Cardiac septum (tissue), 1 donor: ENCODE results near the gene ILRUN. TPM values are rescaled to one million over a fixed set of nuclear protein-coding genes. Genes with fewer than 3 reads are reported as not detected.
"Not testable (repeated sequence)": the region's sequence is repeated elsewhere in the genome, so short reads cannot be mapped to it uniquely, and the experiment has no call there.

Experiments
- DNase-seq: peaks from one replicate; pipeline ENCODE4 v3.0.0-alpha.2; 2020; ENCODE audit warnings: low spot score
- intact Hi-C: fragments of 100-400 bp; cut with DNase I; formaldehyde crosslinking; loops from one replicate; pipeline ENCODE4 v1.14.0; 2022
- long read RNA-seq: library from polyadenylated mRNA; unstranded; transcript quantifications from one replicate; pipeline ENCODE4 v2.0.0, GENCODE V29; 2021
- total RNA-seq: library from RNA; stranded (reverse); fragmentation: NEBNext Ultra II Directional; extraction: Animal tissue kit (Norgen Biotek cat#: 25700); gene quantifications from one replicate; pipeline ENCODE4 v1.2.1, GENCODE V29; 2021
- donor health status: DM: no; HTN: no; CAD: no.

ILRUN gene
- 104 TPM for total RNA-seq
- long read RNA-seq, full-length matches to known transcripts = 30 of 84 reads
- long read RNA-seq, partial matches to known transcripts = 8 of 84 reads
- long read RNA-seq, other reads (novel, unspliced or antisense) = 46 of 84 reads

DNA sequence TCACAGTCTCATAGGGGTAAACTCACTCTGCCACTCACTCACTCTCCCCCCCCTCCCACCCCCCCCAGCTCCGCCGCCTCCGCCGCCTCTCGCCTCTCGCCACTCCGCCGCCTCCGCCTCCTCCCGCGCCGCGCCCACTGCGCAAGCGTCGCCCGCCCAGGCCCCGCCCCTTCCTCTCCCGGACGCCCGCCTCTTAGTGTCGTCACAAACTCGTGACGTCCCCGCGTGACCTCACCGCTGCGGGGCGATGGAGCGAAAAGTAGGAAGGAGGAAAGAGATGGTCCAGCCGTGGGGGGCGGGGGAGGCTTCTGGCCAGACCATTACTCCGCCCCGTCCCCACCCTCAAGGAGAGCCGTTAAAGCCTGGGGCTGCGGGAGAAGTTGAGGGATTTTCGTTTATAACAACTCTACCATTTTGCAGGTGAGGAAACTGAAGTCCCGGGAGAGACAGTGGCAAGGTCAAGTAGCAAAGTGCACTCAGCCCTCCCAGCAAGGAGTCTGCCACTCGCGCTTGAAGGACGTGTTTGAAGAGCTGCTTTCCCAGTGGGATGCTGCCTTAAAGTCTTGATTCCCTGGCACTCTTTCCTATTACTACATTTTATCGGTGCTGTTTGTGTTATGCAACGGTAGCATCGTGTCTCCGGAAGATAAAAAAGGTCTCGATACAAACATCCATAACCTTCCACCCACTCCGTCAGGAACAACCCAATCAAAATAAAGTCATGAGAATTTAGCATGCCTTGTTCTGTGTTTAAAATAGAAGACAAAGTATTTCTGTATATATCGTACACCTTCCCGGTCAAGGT is at the start of gene ILRUN:
Gene ILRUN (minus strand): TSS at position 29 of the 805 bp plus-strand sequence. CDS start 164 bp downstream, outside the sequence.
- intact Hi-C loops = loop anchor here (5.0 kb wide), 2 partner anchors 40 to 60 kb away; partner anchors contain the start of gene SNRPC
- DNase-seq = peak; percentile 99

DNA sequence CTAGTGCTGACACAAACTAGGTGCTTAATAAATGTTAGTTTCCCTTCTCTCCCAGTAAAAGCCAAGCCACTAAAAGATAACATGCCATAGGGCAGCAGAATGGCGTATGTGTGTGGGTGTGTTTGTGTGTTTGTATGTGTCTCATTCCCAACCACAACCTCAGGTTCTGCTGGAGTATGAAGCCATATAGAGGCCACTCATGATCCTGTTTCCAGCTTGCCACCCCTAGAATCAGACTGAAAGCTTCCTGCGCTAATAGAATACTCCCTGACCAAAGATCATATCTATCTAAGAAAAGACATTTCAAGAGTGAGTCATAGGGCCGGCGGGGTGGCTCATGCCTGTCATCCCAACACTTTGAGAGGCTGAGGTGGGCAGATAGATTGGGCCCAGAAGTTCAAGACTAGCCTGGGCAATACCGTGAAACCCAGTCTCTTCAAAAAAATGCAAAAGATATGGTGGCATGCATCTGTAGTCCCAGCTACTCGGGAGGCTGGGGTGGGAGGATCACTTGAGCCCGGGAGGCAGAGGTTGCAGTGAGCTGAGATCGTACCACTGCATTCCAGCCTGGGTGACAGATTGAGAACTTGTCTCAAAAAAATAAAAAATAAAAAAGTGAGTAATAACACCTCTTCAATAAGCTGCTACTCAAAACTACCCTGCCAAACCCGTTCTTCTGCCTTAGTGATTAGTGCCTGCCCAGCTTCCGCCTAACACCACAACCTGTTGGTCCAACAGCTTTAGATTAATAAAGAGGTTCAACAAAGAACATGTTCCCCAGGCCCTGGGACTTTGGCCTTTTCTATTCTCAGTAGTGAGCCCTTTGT is 48.9 kb upstream of the ILRUN start:
- DNase-seq = no peak
- intact Hi-C loops = no loop called here

DNA sequence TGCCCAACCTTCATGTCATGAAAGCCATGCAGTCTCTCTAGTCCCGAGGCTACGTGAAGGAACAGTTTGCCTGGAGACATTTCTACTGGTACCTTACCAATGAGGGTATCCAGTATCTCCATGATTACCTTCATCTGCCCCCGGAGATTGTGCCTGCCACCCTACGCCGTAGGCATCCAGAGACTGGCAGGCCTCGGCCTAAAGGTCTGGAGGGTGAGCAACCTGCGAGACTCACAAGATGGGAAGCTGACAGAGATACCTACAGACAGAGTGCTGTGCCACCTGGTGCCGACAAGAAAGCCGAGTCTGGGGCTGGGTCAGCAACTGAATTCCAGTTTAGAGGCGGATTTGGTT is 47.7 kb upstream of the ILRUN start:
- intact Hi-C loops, DNase-seq: not testable (repeated sequence)

DNA sequence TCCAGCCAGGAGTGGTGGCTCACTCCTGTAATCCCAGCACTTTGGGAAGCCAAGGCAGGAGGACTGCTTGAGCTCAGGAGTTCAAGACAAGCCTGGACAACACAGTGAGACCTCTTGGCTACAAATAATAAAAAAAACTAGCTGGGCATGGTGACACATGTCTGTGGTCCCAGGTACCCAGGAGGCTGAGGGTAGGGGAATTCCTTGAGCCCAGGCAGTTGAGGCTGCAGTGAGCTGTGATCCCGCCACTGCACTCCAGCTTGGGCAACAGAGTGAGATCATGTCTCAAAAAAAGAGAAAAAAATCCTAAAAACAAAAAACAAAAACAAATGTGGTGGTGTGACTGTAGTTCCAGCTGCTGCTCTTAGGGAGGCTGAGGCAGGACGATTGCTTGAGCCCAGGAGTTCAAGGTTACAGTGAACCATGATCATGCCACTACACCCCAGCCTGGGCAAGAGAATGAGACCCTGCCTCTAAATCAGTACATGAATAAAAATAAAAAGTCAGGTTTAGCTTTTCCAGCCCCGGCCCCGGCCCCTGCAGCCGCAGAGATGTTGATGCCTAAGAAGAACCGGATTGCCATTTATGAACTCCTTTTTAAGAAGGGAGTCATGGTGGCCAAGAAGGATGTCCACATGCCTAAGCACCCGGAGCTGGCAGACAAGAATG is 47.2 kb upstream of the ILRUN start:
- intact Hi-C loops = no loop called here
- no peak for DNase-seq

DNA sequence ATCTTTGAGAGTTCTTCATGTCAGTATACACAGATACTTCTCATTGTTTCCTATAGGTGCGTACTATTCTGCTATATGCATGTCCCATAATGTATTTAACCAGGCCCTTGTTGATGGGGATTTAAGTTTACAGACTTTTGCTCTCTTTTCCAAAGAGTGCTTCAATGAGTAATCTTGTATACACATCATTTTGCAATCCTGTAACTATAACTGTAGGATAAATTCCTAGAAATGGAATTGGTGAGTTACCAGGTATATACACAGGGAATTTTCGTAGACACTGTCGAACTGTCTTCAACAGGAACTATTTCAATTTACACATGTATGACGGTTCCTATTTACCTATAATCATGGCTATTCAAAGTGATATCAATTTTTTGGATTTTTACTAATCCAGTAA is 45.5 kb upstream of the ILRUN start:
- no peak for DNase-seq
- intact Hi-C loops = no loop called here

DNA sequence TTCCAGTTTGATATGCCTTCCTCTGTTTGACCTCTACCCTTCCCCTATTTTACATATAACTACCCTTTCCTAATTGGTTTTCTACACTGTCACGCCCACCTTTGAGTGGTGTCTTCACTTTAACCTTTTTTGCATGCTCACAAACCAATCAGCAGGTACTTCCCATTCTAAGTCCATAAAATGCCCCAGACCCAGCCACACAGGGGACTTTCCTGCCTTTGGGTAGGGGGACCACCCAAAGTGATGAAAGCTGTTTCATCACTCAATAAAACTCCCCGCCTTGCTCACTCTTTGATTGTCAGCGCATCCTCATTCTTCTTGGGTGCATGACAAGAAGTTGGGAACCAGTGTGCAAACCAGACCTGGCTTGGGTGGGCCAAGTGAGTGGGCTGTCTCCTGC is 40.3 kb upstream of the ILRUN start:
- DNase-seq = no peak
- intact Hi-C loops = no loop called here

DNA sequence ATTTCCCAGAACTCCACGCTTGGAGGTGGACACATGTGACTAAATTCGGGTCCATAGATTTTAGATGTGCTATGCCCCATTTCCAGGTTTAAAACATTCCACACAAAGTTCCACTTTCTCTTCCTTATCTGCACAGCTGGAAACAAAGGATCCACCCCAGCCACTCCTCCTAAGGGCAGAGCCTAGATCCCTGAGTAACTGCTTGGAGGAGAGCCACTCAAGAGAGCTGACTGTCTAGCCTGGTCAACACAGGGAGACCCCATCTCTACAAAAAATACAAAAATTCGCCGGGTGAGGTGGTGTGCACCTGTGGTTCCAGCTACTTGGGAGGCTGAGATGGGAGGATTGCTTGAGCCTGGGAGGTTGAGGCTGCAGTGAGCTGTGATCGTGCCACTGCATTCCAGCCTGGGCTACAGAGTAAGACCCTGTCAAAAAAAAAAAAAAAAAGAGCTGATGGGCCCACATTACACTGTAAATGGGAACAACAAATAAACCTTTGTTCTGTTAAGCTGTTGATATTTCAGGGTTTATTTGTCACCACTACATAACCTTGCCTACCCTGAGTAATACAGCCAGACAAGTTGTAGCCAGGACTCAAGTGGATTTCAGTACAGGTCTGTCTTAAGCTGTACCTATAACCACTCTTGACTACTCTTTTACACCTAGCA is 35.0 kb upstream of the ILRUN start:
- intact Hi-C loops = no loop called here
- DNase-seq = no peak

DNA sequence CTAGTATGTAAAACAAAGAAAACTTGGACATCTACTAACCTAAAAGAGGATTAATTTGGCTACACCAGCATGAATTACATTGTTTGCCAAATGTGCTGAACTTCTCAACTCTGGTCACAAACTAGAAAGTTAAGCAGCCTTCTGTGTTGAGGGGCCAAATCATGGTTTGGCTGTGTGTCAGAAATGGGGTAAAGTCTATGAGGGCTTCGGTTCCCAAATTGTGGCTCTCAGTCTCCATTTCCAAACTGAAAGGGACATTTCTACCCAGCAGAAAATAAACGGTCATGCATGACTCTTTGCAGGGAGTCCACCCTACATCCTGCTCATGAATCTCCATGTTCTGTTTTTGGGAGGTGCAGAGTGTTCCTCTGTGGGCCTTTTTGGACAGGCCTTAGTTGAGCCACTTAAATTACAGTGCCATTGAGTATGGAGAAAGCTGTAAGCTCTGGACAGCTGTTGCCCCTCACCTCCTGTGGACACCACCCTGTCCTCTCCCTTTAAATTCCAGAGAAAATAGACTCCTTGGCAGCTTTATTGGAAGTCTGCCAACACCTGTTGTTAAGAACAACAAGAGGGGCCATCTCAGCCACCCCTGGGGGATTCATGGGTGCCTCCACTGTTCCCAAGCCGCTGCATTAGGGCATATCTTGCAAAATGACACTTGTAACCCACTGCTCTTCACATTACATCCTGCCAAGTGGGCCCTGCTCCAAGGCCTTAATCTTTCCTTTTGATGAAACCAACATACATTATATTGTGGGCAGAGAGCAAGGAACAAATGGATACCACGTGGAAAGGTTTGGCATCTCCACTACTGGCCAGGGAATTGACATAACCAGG is 33.3 kb upstream of the ILRUN start:
- DNase-seq = no peak
- intact Hi-C loops = no loop called here

DNA sequence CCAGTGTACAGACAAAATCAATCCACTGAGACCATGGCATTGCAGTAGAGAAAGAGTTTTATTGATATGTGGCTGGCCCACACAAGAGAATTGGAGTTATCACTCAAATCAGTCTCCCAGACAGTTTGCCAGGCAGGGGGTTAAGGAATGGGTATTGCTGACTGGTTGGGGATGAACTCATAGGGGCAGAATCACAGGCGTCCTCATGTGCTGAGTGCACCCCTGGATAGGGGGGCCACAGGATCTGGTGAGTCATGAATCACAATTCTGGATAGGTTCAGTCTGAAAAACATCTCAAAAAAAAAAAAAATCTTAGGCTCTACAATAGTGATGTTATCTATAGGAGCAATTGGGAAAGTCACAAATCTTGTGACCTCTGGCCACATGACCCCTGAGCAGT is 29.5 kb upstream of the ILRUN start:
- no peak for DNase-seq
- intact Hi-C loops = no loop called here

DNA sequence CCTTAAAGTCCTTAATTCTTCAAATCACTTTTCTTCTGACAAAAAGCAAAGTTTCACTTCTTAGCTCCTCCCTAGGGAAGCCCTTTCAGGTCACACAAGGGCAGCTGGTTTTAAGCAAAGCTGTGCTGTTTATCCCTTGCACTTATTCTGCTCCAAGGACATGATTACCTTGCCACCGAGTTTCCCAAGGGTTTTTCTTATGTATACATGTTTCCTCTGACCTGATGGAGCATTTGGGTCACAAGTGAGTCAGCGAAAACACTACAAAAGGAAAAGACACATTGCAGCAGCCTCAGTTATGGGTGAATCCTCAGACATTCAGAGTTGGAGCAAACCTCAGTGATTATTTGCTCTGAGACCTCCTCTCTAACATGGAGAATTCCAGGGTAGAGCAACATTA is 26.6 kb upstream of the ILRUN start:
- DNase-seq = no peak
- intact Hi-C loops = no loop called here

DNA sequence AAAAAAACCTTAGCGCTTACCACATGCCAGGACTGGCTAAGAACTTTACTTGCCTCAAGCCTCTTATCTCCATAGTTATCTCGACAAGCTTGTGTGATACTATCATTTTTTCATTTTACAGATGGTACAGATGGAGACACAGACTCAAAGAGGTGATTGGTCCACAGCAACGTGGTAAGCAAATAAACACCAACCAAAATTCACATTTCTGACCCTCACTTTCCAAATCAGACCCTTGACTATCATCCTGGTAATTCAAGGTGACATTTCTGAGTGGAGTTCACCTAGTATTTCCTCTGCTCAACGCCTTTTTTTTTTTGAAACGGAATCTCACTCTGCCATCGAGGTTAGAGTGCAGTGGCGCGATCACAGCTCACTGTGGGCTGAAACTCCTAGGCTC is 25.9 kb upstream of the ILRUN start:
- no peak for DNase-seq
- intact Hi-C loops = no loop called here

DNA sequence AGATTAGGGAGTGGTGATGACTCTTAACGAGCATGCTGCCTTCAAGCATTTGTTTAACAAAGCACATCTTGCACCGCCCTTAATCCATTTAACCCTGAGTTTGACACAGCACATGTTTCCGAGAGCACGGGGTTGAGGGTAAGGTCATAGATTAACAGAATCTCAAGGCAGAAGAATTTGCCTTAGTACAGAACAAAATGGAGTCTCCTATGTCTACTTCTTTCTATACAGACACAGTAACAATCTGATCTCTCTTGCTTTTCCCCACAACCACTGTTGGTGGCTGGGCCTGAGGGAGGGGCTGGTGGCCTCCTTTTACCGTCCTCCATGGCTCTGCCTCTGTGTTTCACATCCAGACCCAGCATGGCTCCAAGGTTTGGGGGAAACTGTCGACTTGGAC is 23.6 kb upstream of the ILRUN start:
- DNase-seq, intact Hi-C loops: not testable (repeated sequence)

DNA sequence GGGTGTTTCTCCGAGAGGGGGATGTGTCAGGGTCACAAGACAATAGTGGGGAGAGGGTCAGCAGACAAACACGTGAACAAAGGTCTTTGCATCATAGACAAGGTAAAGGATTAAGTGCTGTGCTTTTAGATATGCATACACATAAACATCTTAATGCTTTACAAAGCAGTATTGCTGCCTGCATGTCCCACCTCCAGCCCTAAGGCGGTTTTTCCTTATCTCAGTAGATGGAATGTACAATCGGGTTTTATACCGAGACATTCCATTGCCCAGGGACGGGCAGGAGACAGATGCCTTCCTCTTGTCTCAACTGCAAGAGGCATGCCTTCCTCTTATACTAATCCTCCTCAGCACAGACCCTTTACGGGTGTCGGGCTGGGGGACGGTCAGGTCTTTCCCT is 23.1 kb upstream of the ILRUN start:
- DNase-seq, intact Hi-C loops: not testable (repeated sequence)

DNA sequence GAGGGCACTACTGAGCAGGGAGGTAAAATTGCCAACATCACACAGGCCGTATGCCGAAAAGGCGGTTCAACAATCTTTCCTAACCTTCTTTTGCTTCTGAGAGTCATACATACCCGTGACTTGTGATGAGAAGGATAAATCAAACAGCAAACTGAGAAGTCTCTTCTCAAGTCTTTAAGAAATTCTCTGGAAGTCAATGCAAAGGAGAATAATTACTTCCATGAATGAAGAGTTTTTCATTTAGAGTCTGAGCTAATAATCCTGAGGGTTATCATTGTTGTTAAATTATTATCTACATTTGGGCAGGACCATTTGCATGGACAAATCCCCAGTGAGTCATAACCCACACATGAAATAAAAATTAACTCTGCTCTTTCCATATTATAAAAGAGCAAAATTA is 22.4 kb upstream of the ILRUN start:
- no peak for DNase-seq
- intact Hi-C loops = no loop called here

DNA sequence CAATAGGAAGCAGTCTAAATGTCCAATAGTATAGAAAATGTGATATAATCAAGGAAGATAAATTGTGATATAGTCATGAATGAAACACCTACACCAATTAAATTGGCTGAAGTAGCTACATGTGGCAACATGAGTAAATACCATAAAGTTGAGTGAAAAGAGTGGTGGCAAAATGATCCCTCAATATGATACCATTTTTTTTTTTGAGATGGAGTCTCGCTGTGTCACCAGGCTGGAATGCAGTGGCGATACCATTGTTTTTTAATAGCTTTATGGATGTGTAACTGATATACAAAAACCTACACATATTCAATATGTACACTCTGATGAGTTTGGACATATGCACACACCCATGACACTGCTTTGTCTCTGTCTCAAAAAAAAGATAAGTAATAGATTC is 20.9 kb upstream of the ILRUN start:
- no peak for DNase-seq
- intact Hi-C loops = no loop called here

DNA sequence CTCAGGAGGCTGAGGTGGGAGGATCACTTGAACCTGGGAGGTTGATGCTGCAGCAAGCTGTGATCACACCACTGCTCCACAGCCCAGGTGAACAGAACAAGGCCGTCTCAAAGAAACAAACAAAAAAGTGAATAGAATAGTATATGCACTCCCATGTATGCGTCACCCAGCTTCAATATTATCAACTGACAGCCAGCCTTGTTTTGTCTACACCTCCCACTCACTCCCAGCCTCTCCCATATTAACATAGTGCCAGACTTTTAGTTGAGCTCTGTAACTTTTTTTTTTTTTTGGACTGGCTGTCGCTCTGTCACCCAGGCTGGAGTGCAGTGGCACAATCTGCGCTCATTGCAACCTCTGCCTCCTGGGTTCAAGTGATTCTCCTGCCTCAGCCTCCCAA is 18.1 kb upstream of the ILRUN start:
- no peak for DNase-seq
- intact Hi-C loops = no loop called here

DNA sequence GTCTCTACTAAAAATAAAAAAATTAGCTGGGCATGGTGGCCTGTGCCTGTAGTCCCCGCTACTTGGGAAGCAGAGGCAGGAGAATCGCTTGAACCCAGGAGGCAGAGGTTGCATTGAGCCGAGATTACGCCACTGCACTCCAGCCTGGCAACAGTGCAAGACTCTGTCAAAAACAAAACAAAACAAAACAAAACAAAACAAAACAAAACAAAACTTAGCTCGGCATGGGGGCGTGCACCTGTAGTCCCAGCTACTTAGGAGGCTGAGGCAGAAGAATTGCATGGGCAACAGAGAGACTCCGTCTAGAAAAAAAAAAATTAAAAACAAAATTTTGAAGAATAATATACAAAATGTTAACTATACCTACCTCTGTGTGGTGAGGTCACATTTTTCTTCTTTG is 16.3 kb upstream of the ILRUN start:
- intact Hi-C loops, DNase-seq: not testable (repeated sequence)

DNA sequence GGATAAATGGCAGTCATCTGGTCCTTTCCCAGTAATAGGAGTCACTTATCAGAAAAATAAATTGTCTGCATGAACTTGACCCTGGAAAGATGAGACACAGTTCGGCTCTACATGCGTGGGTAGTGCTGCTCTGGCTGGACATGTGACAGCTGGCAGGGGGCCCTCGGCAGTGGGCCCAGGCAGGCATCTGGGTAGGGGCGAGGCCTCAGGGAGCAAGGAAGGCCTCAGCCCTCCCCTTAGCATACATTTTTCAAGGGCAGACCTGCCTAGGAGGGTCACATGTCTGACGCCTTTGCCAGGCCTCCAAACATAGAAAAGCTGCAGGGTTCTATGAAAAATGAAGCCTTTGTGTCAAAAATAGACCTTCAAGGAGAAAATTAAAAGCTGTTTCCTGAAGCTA is 12.8 kb upstream of the ILRUN start:
- intact Hi-C loops = no loop called here
- DNase-seq = peak; percentile 87

DNA sequence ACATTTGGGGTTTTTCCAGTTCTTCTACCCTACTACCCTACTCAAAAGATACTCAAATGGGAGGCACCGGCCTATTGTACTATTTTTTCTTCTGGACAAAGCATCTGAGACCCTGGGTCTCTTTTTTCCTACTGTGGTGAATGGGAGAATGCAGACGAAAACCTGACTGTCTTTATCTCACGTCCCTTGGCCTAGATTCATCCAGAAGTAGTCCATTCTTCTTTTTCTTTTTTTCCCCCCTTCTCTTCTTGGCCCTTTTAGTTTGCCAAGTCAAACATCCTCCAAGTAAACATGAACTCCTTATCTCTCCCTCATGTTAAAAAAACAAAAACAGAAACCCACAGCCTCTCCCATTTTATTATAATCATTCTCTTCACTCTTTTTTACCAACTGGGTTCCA is 8.7 kb upstream of the ILRUN start:
- intact Hi-C loops = no loop called here
- no peak for DNase-seq
